Dermis blood vessel endothelial cell (primary cell): ENCODE measurements around the gene TAAR6. TPM values are rescaled to one million over a fixed set of nuclear protein-coding genes. Genes with fewer than 3 reads are reported as not detected.
"Not testable (repeated sequence)": the region's sequence is repeated elsewhere in the genome, so short reads cannot be mapped to it uniquely, and the experiment has no call there.

Experiments
- DNase-seq: peaks from one replicate; pipeline ENCODE4 v3.0.0; 2010
- total RNA-seq: library from RNA; depleted of rRNA; stranded (reverse); fragments of >200 nt; gene quantifications from 2 replicates; pipeline ENCODE4 v1.2.3, GENCODE V29; 2014

TAAR6 gene, protein sequence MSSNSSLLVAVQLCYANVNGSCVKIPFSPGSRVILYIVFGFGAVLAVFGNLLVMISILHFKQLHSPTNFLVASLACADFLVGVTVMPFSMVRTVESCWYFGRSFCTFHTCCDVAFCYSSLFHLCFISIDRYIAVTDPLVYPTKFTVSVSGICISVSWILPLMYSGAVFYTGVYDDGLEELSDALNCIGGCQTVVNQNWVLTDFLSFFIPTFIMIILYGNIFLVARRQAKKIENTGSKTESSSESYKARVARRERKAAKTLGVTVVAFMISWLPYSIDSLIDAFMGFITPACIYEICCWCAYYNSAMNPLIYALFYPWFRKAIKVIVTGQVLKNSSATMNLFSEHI
- not detected in 2 replicates for total RNA-seq

GRCh38 chr6:132570221-132570777 lies at the start of gene TAAR6:
TSS of gene TAAR6 (plus strand) at chr6:132570322. CDS start at chr6:132570322, 0 bp downstream.
- DNase-seq = no peak

- no peak for DNase-seq
Measured at GRCh38 chr6:132520953-132521352, 49.2 kb upstream of the TAAR6 start.

GRCh38 chr6:132524646-132525045 lies 45.5 kb upstream of the TAAR6 start:
- no peak for DNase-seq

DNA sequence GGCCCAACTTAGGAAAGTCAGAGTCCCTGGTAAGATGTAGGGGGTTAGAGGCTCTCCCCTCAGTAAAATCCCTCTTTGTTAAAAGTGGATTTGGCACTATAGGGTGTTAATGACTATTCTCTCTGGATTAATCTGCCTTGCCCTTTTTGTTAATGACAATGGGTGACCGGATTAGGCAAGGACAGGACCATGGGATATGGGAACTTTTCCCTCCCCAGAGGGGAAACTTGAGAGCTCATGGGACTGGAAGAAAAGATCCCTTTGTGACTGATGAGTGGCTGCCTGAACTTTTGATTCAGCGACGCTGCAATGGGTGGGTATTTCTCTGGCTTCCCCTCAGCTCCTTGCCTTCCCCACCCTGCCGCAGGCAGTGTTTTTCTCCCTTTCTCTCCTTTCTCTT lies 44.3 kb upstream of the TAAR6 start:
- no peak for DNase-seq

GRCh38 chr6:132526461-132526860 lies 43.7 kb upstream of the TAAR6 start:
- DNase-seq = no peak

- DNase-seq = no peak
Measured at GRCh38 chr6:132527791-132528190, 42.3 kb upstream of the TAAR6 start.

DNA sequence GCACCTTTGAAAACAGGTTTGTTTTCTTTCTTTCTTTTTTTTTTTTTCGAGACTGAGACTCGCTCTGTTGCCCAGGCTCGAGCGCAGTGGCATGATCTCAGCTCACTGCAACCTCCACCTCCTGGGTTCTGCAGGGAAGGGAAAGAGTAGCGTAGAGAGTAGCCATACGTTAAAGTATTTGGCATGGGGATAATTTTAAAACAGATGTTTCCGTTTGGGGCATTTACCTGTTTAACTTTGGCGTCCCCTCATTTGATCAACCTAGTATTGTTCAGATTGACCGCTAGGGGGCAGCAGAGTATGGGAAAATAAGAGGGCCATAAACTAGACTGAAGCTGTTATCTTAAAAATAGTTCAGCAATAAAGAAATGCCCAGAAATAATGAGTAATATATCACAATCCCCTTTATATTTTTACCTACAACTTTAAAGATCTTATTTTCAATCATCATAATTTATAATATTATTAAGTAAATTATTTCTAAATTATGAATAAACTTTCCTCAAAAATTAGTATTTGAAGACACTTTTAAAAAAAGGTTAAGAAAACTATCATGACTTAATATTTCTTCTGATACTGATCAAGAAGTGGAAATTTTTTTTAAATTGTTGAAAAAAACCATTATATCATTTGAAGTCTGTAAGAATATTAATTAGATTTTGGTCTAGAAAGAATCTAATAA lies 39.7 kb upstream of the TAAR6 start:
- peak; percentile 81 for DNase-seq

GRCh38 chr6:132534546-132534945 lies 35.6 kb upstream of the TAAR6 start:
- DNase-seq = not testable (repeated sequence)

DNA sequence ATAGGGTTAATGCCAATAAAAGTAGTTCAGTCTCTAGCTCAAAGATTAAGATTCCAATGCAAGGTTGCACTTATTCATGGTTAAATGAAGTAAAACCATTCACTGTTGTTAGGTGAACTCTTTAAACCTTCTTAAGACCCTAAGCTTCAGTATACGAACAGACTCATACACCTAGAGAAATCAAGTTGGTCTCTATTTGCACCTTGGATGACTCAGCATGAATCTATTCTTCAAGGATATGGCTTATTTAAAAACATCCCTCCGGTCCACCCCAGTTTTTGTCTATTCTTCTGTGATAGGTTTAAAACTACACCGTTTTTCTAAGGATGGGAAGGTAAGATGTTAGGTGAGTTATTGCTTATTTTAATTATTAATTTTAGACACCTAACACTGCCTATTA lies 33.0 kb upstream of the TAAR6 start:
- DNase-seq = no peak

GRCh38 chr6:132537977-132538376 lies 32.1 kb upstream of the TAAR6 start, which contains the start of gene TAAR9:
TSS of gene TAAR9 (plus strand) at chr6:132538277. CDS start at chr6:132538290, 13 bp downstream.
- no peak for DNase-seq

- DNase-seq = no peak
Measured at GRCh38 chr6:132544826-132545225, 25.3 kb upstream of the TAAR6 start.

- DNase-seq = no peak
Measured at GRCh38 chr6:132548746-132549463, 21.2 kb upstream of the TAAR6 start.

GRCh38 chr6:132551214-132551613 lies 18.9 kb upstream of the TAAR6 start:
- DNase-seq = no peak

DNA sequence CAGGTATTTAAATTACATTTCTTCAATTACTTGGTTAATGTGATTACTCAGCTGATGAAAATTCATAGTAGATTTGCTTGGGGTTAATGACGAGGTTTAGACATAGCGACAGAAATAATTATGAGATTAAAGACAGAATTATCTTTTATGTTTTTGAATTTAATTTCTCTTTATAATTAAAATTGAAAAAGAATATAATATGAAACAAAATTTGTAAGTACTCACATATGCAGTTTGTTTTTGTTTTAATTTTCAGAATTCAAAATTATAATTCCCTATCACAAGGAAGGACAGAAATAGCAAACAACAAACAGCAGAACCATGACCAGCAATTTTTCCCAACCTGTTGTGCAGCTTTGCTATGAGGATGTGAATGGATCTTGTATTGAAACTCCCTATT lies 17.8 kb upstream of the TAAR6 start, which contains the start of gene TAAR8:
TSS of gene TAAR8 (plus strand) at position 301 of the 400 bp plus-strand sequence. CDS start at position 322, 21 bp downstream.
- DNase-seq = no peak

GRCh38 chr6:132560087-132560486 lies 10.0 kb upstream of the TAAR6 start:
- not testable (repeated sequence) for DNase-seq

DNA sequence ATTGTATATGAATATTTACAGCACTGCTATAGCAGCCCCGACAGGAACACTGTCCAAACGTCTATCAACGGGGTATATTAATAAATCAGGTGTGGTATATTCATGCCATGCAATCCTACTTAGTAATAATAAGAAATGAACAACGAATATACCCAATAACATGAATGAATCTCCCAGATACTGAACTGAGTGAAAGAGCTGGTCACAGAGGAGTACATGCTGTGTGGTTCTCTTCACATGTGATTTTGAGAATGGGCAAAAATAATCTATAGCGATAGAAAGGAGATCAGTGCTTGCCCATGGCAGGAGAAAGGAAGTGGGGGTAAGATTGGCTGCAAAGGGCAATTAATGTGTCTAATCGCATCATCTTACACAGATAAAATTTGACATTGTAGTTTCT lies 3.7 kb upstream of the TAAR6 start:
- no peak for DNase-seq

DNA sequence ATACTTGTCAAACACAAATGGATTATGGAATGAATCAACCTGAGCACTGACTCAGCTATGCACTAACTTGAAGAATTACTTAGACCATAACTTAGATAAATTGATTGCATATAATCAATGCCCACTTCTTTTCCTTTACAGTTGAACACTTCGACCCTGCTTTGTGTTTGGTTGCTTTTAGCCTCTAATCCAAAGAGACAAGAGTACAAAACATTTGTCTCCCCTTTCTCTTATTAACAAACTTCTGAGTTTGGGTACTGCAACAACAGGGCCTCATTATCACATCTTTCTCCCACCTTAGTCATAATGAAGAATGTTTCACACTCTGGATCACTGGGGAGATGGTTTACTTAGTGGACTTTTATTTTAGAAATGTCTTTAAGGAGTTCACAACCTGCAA lies 2.6 kb upstream of the TAAR6 start:
- DNase-seq = no peak

DNA sequence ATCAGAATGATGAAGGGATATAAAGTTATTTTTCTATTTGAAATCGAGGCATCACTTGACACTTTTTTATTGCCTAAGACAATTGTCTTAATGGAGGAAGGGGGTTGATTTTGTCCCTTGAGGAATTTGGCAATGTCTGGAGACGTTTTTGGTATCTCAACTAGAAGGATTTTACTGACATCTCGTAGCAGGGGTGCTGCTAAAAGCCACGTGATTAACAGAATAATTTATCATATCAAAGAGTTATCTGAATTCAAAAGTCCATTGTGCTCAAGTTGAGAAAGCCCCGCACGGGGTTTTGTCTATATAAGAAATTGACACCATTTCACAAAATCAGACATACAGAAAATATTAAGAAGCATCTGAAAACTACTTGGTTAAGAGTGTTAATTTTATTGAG lies 1.5 kb upstream of the TAAR6 start:
- no peak for DNase-seq

- no peak for DNase-seq
Measured at GRCh38 chr6:132569170-132569569, 952 bp upstream of the TAAR6 start.

DNA sequence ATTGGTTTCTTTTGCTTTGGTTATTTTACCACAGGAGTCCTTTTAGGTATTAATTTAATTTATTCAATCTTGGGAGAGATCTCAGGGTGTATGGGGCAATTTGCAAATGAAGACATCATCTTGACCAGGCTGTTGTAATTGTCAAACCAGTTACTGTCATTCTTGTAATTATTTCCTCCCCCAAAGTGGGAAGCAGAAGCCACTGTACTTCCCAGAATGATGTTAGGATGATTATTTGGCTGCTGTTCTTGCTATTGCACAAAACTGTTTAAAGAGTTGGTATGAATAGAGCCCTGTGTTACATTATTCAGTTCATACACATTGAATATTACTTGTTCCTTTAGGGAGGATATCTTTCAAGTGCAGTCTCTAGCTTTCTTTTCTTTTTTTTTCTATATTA lies 1.7 kb downstream of the TAAR6 start:
- no peak for DNase-seq

GRCh38 chr6:132584698-132585097 lies 14.6 kb downstream of the TAAR6 start:
- DNase-seq = no peak

GRCh38 chr6:132587424-132587823 lies 17.3 kb downstream of the TAAR6 start:
- no peak for DNase-seq

DNA sequence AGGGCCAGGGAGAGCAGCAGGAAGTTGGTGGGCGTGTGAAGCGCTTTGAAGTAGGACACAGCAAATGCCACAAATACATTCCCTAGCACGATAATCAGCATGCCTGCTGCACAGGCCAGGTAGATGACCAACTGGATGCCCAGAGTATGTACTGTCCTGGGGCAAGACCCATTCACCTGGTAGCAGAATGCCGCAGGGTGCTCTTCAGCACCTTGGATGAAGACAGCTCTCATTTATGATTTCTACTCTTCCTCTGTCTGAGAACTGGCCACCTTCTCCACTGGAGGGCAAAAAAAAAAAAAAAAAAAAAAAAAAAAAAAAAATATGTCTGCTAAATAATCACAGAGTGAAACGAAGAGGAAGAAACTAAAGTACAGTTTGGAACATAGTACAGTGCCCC lies 19.3 kb downstream of the TAAR6 start, which contains the start of gene TAAR5:
TSS of gene TAAR5 (minus strand) at position 288 of the 400 bp plus-strand sequence. CDS start at position 233, 55 bp downstream.
- DNase-seq = no peak
